GM12872 (cell line): ENCODE measurements around the gene KMT5B.

Experiments used
- CTCF ChIP-seq: IDR thresholded peaks from 3 replicates; pipeline ENCODE4 v1.5.1; 2011; ENCODE audit warnings: low read depth, mild to moderate bottlenecking, low read length, moderate library complexity; ENCODE audit not compliant: insufficient read depth

Gene KMT5B

GRCh38 chr11:68115285-68115684 lies 97.8 kb downstream of the KMT5B start:
- TF ChIP-seq CTCF: no peak

- TF ChIP-seq CTCF: no peak
Measured at GRCh38 chr11:68113986-68114385, 99.1 kb downstream of the KMT5B start.

GRCh38 chr11:68107689-68108088 lies 105.4 kb downstream of the KMT5B start:
- no peak for TF ChIP-seq CTCF

GRCh38 chr11:68106165-68106940 lies 106.7 kb downstream of the KMT5B start:
- TF ChIP-seq CTCF: no peak
